Measurements from ENCODE around the gene RBMS3.

DNA sequence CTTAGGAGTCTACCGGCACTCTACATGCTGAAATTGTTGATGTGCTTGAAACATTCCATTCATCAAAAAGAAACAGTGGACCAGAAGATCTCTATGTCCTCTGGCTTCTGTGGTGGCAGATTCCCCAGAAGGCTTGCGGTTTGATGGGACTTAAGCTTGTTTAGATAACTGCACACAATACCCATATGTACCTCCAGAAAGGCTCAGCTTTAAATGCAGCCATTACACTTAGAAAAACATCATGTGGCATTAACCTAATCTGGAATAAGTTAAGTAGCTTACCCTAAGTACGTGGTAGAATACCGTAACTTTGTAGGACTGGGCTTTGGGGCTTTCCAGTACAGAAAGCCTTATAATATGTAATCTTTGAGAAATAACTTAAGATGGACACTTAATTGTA lies 187.3 kb downstream of the RBMS3 start:
- TF ChIP-seq KDM1A (IDR thresholded peaks at IDR 0.05; ENCODE audit: borderline replicate concordance, low read length) (no peak), EZH2 (IDR thresholded peaks at IDR 0.05; ENCODE audit: low read depth, low read length, severe bottlenecking) (no peak), JUN (IDR thresholded peaks at IDR 0.05; ENCODE audit: low read depth, low read length) (no peak), POLR2A (IDR thresholded peaks at IDR 0.05; ENCODE audit: control extremely low read depth in 1 of 2, low read depth in 2 of 2, low read length in 2 of 2) (no peak), EP300 (IDR thresholded peaks at IDR 0.05; ENCODE audit: borderline replicate concordance in 1 of 2, low read depth in 2 of 2, low read length in 2 of 2) (no peak), ZNF274 (IDR thresholded peaks at IDR 0.05; ENCODE audit: borderline replicate concordance, extremely low read depth, low read length) (no peak), JUND (IDR thresholded peaks at IDR 0.05; ENCODE audit: low read length) (no peak), ASH2L (IDR thresholded peaks at IDR 0.05; ENCODE audit: low read length) (no peak), FOSL1 (IDR thresholded peaks at IDR 0.05; ENCODE audit: insufficient read depth, low read depth, low read length) (no peak)
- TF ChIP-seq, protein P1, sequence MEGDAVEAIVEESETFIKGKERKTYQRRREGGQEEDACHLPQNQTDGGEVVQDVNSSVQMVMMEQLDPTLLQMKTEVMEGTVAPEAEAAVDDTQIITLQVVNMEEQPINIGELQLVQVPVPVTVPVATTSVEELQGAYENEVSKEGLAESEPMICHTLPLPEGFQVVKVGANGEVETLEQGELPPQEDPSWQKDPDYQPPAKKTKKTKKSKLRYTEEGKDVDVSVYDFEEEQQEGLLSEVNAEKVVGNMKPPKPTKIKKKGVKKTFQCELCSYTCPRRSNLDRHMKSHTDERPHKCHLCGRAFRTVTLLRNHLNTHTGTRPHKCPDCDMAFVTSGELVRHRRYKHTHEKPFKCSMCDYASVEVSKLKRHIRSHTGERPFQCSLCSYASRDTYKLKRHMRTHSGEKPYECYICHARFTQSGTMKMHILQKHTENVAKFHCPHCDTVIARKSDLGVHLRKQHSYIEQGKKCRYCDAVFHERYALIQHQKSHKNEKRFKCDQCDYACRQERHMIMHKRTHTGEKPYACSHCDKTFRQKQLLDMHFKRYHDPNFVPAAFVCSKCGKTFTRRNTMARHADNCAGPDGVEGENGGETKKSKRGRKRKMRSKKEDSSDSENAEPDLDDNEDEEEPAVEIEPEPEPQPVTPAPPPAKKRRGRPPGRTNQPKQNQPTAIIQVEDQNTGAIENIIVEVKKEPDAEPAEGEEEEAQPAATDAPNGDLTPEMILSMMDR (IDR thresholded peaks at IDR 0.05; ENCODE audit: control extremely low read depth in 1 of 3, insufficient read depth in 1 of 3, low read depth in 1 of 3, low read length in 3 of 3), result no peak
- TF ChIP-seq, protein P2, sequence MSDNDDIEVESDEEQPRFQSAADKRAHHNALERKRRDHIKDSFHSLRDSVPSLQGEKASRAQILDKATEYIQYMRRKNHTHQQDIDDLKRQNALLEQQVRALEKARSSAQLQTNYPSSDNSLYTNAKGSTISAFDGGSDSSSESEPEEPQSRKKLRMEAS (IDR thresholded peaks at IDR 0.05), result no peak
